ENCODE measurements around the gene ME2. TPM values are rescaled to one million over a fixed set of nuclear protein-coding genes. Genes with fewer than 3 reads are reported as not detected.

The ME2 gene
- total RNA-seq, 3 donors from 2014 or later (not counting 1 experiment from before 2014, with no cell fraction given): 42.4 to 61.3 (median 43.5) TPM

GRCh38 chr18:50950626-50951025 is 71.7 kb downstream of the ME2 start:
- intact Hi-C loops (cut with micrococcal nuclease): no loop called here
- WGBS (ENCODE audit: insufficient coverage): 94% methylated on average over 3 of the region's 4 CpGs
- Histone ChIP-seq H3K27me3 (ENCODE audit: control insufficient read depth, insufficient read depth, low read length) (no peaks in the 10 kb centered on the region), H3K4me1 (ENCODE audit: control insufficient read depth, insufficient read depth, low read length) (no peaks in the 10 kb centered on the region), H3K27ac (ENCODE audit: low read length) (no peak overlapping the region), H3K4me3 (ENCODE audit: low read length) (no peak overlapping the region), H3K36me3 (ENCODE audit: control insufficient read depth, insufficient read depth, low read length) (peaks cover 11% of the 10 kb centered on the region), H3K9me3 (ENCODE audit: control insufficient read depth, insufficient read depth, low read length) (no peaks in the 10 kb centered on the region)
- Mint-ChIP-seq H3K27ac (no peak overlapping the region), H3K9me3 (no peaks in the 10 kb centered on the region), H3K4me1 (no peaks in the 10 kb centered on the region), H3K36me3 (no peaks in the 10 kb centered on the region), H3K27me3 (ENCODE audit: low read depth in 2 of 2) (no peaks in the 10 kb centered on the region), H3K4me3 (no peak overlapping the region)
- ATAC-seq (no peak), DNase-seq (no peak)
- TF ChIP-seq, protein P1, sequence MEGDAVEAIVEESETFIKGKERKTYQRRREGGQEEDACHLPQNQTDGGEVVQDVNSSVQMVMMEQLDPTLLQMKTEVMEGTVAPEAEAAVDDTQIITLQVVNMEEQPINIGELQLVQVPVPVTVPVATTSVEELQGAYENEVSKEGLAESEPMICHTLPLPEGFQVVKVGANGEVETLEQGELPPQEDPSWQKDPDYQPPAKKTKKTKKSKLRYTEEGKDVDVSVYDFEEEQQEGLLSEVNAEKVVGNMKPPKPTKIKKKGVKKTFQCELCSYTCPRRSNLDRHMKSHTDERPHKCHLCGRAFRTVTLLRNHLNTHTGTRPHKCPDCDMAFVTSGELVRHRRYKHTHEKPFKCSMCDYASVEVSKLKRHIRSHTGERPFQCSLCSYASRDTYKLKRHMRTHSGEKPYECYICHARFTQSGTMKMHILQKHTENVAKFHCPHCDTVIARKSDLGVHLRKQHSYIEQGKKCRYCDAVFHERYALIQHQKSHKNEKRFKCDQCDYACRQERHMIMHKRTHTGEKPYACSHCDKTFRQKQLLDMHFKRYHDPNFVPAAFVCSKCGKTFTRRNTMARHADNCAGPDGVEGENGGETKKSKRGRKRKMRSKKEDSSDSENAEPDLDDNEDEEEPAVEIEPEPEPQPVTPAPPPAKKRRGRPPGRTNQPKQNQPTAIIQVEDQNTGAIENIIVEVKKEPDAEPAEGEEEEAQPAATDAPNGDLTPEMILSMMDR (IDR thresholded peaks at IDR 0.05): no peak

GRCh38 chr18:50953822-50954221 is 74.9 kb downstream of the ME2 start:
- WGBS (ENCODE audit: insufficient coverage): 100% methylated on average over 3 of the region's 3 CpGs
- intact Hi-C loops (cut with micrococcal nuclease): no loop called here
- ATAC-seq: no peak

GRCh38 chr18:50955253-50955652 is 76.3 kb downstream of the ME2 start:
- Histone ChIP-seq H3K9me3 (ENCODE audit: control insufficient read depth, insufficient read depth, low read length) (no peaks in the 10 kb centered on the region), H3K27ac (ENCODE audit: low read length) (no peak overlapping the region), H3K27me3 (ENCODE audit: control insufficient read depth, insufficient read depth, low read length) (no peaks in the 10 kb centered on the region), H3K36me3 (ENCODE audit: control insufficient read depth, insufficient read depth, low read length) (no peaks in the 10 kb centered on the region), H3K4me1 (ENCODE audit: control insufficient read depth, insufficient read depth, low read length) (no peaks in the 10 kb centered on the region), H3K4me3 (ENCODE audit: low read length) (no peak overlapping the region)
- Mint-ChIP-seq H3K4me1 (no peaks in the 10 kb centered on the region), H3K27me3 (ENCODE audit: low read depth in 2 of 2) (peaks cover 3 to 13% of the 10 kb centered on the region in 2 donors), H3K9me3 (no peaks in the 10 kb centered on the region), H3K36me3 (no peaks in the 10 kb centered on the region), H3K4me3 (no peak overlapping the region), H3K27ac (no peak overlapping the region)
- TF ChIP-seq, protein P1 (IDR thresholded peaks at IDR 0.05): no peak
- WGBS (ENCODE audit: insufficient coverage): 96% methylated on average over 4 of the region's 4 CpGs
- no peak for ATAC-seq
- no peak for DNase-seq
- intact Hi-C loops (cut with micrococcal nuclease): no loop called here

More at GRCh38 chr18:50953822-50954221, 74.9 kb downstream of the ME2 start:
- H3K27ac Mint-ChIP-seq: no peak overlapping the region
- no peak overlapping the region for H3K27ac ChIP-seq (ENCODE audit: low read length)
- no peaks in the 10 kb centered on the region for H3K27me3 ChIP-seq (ENCODE audit: control insufficient read depth, insufficient read depth, low read length)
- no peak overlapping the region for H3K4me3 Mint-ChIP-seq
- H3K4me3 ChIP-seq (ENCODE audit: low read length): no peak overlapping the region
- no peaks in the 10 kb centered on the region for H3K4me1 ChIP-seq (ENCODE audit: control insufficient read depth, insufficient read depth, low read length)
- H3K27me3 Mint-ChIP-seq (ENCODE audit: low read depth in 2 of 2): peaks cover 0 to 5% of the 10 kb centered on the region in 2 donors
- no peaks in the 10 kb centered on the region for H3K36me3 Mint-ChIP-seq
- no peaks in the 10 kb centered on the region for H3K36me3 ChIP-seq (ENCODE audit: control insufficient read depth, insufficient read depth, low read length)
- H3K9me3 ChIP-seq (ENCODE audit: control insufficient read depth, insufficient read depth, low read length): no peaks in the 10 kb centered on the region
- TF ChIP-seq, protein P1 (IDR thresholded peaks at IDR 0.05): no peak
- H3K4me1 Mint-ChIP-seq: no peaks in the 10 kb centered on the region
- no peaks in the 10 kb centered on the region for H3K9me3 Mint-ChIP-seq
- DNase-seq: no peak

DNA sequence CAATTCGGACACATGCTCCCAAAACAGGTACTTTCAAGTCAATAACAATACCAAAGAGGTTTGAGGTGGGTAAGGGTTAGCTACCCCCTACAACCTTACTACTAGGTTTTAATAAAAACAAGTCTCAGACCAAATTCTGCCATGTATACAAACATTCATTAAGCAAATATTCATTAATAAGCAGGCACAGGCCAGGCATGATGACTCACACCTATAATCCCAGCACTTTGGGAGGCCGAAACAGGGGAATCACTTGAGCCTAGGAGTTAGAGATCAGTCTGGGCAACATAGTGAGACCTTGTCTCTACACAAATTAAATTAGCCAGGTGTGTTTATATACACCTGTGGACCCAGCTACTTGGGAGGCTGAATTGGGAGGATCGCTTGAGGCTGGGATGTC is 77.2 kb downstream of the ME2 start:
- no peaks in the 10 kb centered on the region for H3K27me3 ChIP-seq (ENCODE audit: control insufficient read depth, insufficient read depth, low read length)
- H3K4me3 ChIP-seq (ENCODE audit: low read length): no peak overlapping the region
- no peaks in the 10 kb centered on the region for H3K36me3 ChIP-seq (ENCODE audit: control insufficient read depth, insufficient read depth, low read length)
- DNase-seq: no peak
- Mint-ChIP-seq H3K4me1 (no peaks in the 10 kb centered on the region), H3K27ac (no peak overlapping the region), H3K27me3 (ENCODE audit: low read depth in 2 of 2) (peaks cover 7 to 13% of the 10 kb centered on the region in 2 donors), H3K36me3 (no peaks in the 10 kb centered on the region), H3K4me3 (no peak overlapping the region), H3K9me3 (peaks cover 0 to 3% of the 10 kb centered on the region in 2 donors)
- TF ChIP-seq, protein P1 (IDR thresholded peaks at IDR 0.05): no peak
- WGBS (ENCODE audit: insufficient coverage): 100% methylated on average over 2 of the region's 3 CpGs
- no peaks in the 10 kb centered on the region for H3K4me1 ChIP-seq (ENCODE audit: control insufficient read depth, insufficient read depth, low read length)
- H3K27ac ChIP-seq (ENCODE audit: low read length): no peak overlapping the region
- intact Hi-C loops (cut with micrococcal nuclease): no loop called here
- H3K9me3 ChIP-seq (ENCODE audit: control insufficient read depth, insufficient read depth, low read length): no peaks in the 10 kb centered on the region
- no peak for ATAC-seq

All from natural killer cell (primary cell).